NCI-H2107 treated with DMSO at 0.1 percent for 48 hours (cell line): ENCODE data around the gene HDAC10.
"Not testable (repeated sequence)": the region's sequence is repeated elsewhere in the genome, so short reads cannot be mapped to it uniquely, and the experiment has no call there.

ENCODE experiments used
- DNase-seq: peaks from one replicate; lab custom pipeline; 2025; ENCODE audit not compliant: unreplicated experiment; lab: John Stamatoyannopoulos, UW

HDAC10 gene

DNA sequence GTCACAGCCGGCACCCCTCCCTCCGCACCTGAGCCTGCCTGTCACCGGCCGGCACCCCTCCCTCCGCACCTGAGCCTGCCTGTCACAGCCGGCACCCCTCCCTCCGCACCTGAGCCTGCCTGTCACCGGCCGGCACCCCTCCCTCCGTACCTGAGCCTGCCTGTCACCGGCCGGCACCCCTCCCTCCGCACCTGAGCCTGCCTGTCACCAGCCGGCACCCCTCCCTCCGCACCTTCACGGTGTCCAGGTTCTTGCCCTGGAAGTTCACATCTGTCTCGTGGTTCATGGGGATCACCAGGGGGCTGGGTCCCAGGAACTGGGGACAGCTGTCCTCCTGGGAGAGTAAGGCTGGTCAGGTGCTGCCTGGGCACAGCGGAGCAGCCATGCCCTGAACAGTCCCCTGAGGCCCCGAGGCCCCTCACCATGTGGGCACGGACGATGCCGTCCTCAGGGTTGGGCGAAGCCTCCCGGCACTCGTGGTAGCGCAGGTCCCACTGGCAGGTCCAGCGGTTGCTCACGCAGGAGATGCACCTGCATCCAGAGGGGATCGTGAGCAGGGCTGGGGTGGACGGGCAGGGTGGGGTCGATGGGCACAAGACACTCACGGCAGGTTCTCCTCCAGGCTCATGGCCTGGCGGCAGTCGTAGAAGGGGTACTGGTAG, 34.6 kb upstream of the HDAC10 start:
- no peak for DNase-seq

- no peak for DNase-seq
Observed at GRCh38 chr22:50284479-50284878, 33.4 kb upstream of the HDAC10 start.

DNA sequence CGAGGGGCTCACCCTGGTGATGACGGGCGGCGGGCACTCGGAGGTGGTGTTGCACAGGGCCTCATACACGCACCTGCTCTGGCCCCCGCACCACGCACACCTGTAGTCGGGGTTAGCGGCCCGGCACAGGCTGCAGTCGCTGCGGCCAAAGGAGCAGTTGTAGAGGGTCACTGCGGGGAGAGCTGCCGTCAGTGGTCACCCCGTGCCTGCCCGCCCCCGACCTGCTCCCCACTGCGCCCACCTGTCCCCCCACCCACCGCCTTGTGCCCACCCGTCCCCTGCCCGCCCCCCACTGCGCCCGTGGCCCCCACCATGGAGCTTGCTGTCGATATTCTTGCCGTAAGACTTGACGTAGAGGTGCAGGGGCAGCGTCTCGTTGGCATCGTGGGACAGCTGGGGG, 32.8 kb upstream of the HDAC10 start:
- no peak for DNase-seq

GRCh38 chr22:50282361-50283155, 31.5 kb upstream of the HDAC10 start:
- DNase-seq: no peak

- DNase-seq: no peak
Observed at GRCh38 chr22:50281957-50282356, 30.9 kb upstream of the HDAC10 start.

DNA sequence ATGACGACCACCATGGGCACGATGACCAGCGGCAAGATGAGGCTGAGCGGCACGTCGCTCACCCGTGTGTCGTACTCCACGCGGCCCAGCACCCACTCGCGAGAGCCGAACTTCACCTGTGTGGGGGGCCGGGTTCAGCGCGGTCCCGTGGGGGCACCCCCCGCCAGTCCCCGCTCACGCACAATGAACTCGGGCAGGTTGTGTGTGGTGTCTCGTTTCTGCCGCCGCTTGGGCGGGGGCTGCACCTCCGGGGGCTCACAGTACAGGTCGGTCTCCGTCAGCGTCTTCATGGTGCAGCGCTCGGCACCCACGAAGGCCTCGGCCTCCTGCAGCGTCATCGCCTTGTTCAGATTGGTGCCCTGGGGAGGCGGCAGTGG, 30.3 kb upstream of the HDAC10 start:
- DNase-seq: no peak

DNA sequence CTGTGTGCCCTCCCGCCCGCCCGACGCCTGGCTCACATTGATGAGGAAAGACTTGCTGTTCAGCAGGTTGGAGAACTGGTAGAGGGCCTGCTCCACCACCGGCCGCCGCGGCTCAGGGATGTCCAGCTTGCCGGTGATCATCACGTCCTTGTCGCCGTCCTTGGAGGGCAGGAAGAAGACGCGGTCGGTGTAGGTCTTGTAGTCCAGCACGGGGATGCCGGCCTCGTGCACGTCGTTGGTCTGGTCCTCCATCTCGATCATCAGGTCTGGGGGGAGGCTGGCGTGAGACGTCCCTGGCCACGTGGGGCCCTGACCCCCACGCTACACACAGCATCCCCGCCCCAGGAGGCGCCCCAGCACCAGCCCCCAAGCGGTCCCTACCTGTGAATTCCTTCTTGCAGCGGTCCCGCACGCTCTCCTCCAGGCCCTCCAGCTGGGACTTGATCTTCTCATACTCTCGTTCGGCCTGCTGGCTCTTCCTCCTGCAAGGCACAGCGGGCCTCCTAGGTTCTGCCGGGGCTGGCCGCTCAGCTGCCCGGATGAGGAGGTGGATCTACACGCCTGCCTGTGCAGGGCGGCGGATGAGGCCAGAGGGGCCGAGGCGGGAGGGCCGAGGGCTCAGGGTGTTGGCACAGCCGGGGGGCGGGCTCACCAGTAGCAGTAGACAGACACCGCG, 29.8 kb upstream of the HDAC10 start:
- no peak for DNase-seq

GRCh38 chr22:50280022-50280707, 29.1 kb upstream of the HDAC10 start:
- DNase-seq: no peak

DNA sequence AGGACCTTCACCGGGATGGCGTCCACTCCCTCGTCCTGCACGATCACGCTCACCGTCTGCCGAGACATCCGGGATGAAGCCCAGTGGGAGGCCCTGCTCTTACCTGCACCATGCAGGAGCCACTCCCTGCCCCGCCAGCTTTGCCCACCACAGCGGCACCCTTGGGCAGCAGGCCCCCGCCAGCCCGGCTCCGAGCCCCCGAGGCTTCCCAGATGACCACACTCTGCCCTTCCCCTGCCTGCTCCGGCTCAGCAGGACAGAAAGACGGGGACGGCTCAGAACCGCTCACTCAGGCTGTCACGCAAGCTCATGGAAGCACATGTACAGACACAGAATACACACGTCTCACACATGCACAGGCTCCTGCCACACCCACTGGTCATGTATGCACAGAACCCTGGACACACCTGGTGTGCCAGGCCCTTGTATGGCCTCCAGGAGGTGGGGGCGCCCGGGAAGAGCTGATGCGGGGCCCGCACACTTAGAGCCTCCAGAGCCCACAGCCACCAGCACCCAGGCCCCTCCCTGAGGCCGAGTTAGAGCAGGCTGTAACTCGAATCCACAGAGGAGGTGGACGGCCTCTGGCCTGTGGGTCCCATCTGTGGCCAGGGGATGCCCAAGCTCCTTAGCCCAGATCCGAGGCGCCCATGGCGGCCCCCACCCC, 28.0 kb upstream of the HDAC10 start:
- DNase-seq: no peak

GRCh38 chr22:50278461-50278860, 27.4 kb upstream of the HDAC10 start:
- DNase-seq: no peak

DNA sequence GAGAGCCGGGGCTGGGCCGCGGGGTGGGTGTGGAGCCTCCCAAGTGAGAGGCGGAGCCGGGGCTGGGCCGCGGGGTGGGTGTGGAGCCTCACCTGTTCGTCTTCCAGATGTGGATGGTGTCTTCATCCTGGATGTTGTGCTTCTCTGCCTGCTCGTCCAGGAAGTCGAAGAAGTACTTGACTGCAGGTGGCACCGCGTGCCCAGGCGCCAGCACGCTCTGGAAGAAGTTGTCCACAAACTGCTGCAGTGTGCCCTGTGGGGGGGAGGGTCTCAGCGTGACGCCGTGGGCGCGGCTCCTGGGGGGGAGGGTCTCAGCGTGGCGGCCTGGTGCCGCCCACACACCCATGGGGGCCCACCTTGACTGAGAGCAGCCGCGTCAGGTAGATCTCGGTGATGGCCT, 26.7 kb upstream of the HDAC10 start:
- no peak for DNase-seq

GRCh38 chr22:50276143-50276542, 25.1 kb upstream of the HDAC10 start:
- DNase-seq: no peak

GRCh38 chr22:50275181-50276055, 24.4 kb upstream of the HDAC10 start:
- no peak for DNase-seq

DNA sequence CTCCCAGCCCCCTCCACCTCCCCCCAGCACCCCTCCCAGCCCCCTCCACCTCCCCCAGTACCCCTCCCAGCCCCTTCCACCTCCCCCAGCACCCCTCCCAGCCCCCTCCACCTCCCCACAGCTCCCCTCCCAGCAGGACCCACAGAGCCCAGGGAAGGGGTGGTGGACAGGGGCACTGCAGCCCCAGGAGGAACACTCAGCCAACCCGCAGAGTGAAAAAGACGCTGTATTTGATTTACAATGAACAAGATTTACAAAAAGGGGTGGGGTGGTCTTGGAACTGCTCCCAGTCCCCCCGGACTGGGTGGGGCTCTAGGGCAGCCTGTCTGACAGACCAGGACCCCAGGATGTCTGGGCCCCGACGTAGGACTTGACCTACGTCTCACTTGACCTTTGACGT, 23.7 kb upstream of the HDAC10 start:
- no peak for DNase-seq

- no peak for DNase-seq
Observed at GRCh38 chr22:50274311-50274710, 23.2 kb upstream of the HDAC10 start.

DNA sequence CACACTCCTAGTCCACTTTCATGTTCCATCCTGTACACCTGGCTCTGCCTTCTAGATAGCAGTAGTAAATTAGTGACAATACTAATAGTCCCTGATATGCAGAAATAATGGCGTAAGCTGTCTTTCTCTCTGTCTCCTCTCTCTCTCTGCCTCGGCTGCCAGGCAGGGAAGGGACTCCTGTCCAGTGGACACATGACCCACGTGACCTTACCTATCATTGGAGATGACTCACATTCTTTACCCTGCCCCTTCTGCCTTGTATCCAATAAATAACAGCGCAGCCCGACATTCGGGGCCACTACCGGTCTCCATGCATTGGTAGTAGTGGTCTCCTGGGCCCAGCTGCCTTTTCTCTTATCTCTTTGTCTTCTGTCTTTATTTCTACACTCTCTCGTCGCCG, 22.7 kb upstream of the HDAC10 start:
- not testable (repeated sequence) for DNase-seq

DNA sequence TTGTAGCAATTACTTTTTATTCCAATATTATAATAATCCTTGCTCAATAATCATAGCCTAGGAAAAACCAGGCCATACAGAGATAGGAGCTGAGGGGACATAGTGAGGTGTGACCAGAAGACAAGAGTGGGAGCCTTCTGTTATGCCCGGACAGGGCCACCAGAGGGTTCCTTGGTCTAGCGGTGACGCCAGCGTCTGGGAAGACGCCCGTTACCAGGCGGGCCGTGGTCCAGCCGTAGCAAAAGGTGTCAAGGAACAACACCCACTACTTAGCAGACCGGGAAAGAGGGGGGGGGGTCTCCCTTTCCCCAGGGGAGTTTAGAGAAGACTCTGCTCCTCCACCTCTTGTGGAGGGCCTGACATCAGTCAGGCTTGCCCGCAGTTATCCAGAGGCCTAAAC, 22.3 kb upstream of the HDAC10 start:
- not testable (repeated sequence) for DNase-seq

GRCh38 chr22:50272044-50272802, 21.2 kb upstream of the HDAC10 start:
- no peak for DNase-seq

GRCh38 chr22:50271519-50271970, 20.5 kb upstream of the HDAC10 start:
- no peak for DNase-seq
